Panc1 (cell line): ENCODE data around the gene HOXA7. TPM values are rescaled to one million over a fixed set of nuclear protein-coding genes. Genes with fewer than 3 reads are reported as not detected.

Experiments used
- ATAC-seq: fragments of 200-7000 bp; cut with Tn5 transposase; 2 replicates; pipeline ENCODE4 v1.9.1; 2020; ENCODE audit warnings: mild to moderate bottlenecking, moderate library complexity
- BruUV-seq: library from RNA; stranded (reverse); fragments of 400-500 nt; replicated peaks from 2 replicates; lab custom pipeline; 2021; lab: Mats Ljungman, UMichigan
- CTCF ChIA-PET: fragments of 300-600 bp; sonication (Branson Sonifier 250); formaldehyde crosslinking; loops from one replicate; lab custom pipeline; 2022; ENCODE audit warnings: antibody characterized with exemption; lab: Charles Lee
- POLR2A ChIA-PET: fragments of 300-600 bp; sonication (Branson Sonifier 250); formaldehyde crosslinking; loops from one replicate; lab custom pipeline; 2022; ENCODE audit warnings: antibody characterized with exemption; lab: Charles Lee
- DNase-seq: peaks from one replicate; pipeline ENCODE4 v3.0.0-alpha.2; 2010; ENCODE audit warnings: low read depth, low spot score
- H3K27ac ChIP-seq: 2 replicates; pipeline ENCODE4 v1.5.1; 2011; ENCODE audit warnings: mild to moderate bottlenecking, low read length, inconsistent platforms
- H3K27me3 ChIP-seq: fragments of 200-500 bp; sonication (Bioruptor generic); 2 replicates; pipeline ENCODE4 v1.6.0; 2014; ENCODE audit warnings: low read length, inconsistent platforms; ENCODE audit not compliant: control insufficient read depth, insufficient read depth
- H3K36me3 ChIP-seq: fragments of 200-500 bp; sonication (Bioruptor generic); 2 replicates; pipeline ENCODE4 v1.5.1; 2014; ENCODE audit warnings: inconsistent platforms, mild to moderate bottlenecking, low read length, moderate library complexity; ENCODE audit not compliant: control insufficient read depth, insufficient read depth
- H3K4me1 ChIP-seq: 2 replicates; pipeline ENCODE4 v1.5.1; 2011; ENCODE audit warnings: inconsistent platforms, mild to moderate bottlenecking, low read length, moderate library complexity; ENCODE audit not compliant: control insufficient read depth, insufficient read depth
- H3K4me3 ChIP-seq, 2 experiments: 2 replicates each; pipeline ENCODE4 v1.5.1; 2011 to 2012; ENCODE audit warnings: low read depth in 2 of 2, low read length in 2 of 2, mild to moderate bottlenecking in 2 of 2, inconsistent platforms in 1 of 2, moderate library complexity in 1 of 2
- H3K9me3 ChIP-seq: fragments of 200-500 bp; sonication (Bioruptor generic); 2 replicates; pipeline ENCODE4 v1.5.1; 2014; ENCODE audit warnings: low read depth, mild to moderate bottlenecking, inconsistent platforms, low read length, moderate library complexity; ENCODE audit not compliant: control insufficient read depth, insufficient read depth
- CTCF ChIP-seq: fragments of 450-650 bp; IDR thresholded peaks from 2 replicates; pipeline ENCODE4 v1.5.1; 2017; ENCODE audit warnings: mild to moderate bottlenecking
- POLR2AphosphoS5 ChIP-seq: IDR thresholded peaks from 2 replicates; pipeline ENCODE4 v1.6.1; 2012; ENCODE audit warnings: mild to moderate bottlenecking, low read depth, low read length, moderate library complexity
- SIN3A ChIP-seq: IDR thresholded peaks from 2 replicates; pipeline ENCODE4 v1.6.1; 2012; ENCODE audit warnings: low read depth, mild to moderate bottlenecking, low read length, moderate library complexity, borderline replicate concordance; ENCODE audit not compliant: insufficient read depth
- TCF7L2 ChIP-seq: IDR thresholded peaks from 2 replicates; pipeline ENCODE4 v1.6.1; 2011; ENCODE audit warnings: mild to moderate bottlenecking, low read depth, low read length, inconsistent platforms
- in situ Hi-C: cut with HindIII; loops from 2 replicates; pipeline ENCODE4 v1.10.0; 2016; ENCODE audit warnings: low sequenced_read_pairs, low pct_unique_long_range_greater_than_20kb
- intact Hi-C: fragments of 100-400 bp; cut with micrococcal nuclease; formaldehyde crosslinking; loops from one replicate; pipeline ENCODE4 v1.10.0; 2022; ENCODE audit not compliant: unreplicated experiment
- total RNA-seq: library from RNA; stranded (reverse); gene quantifications from one replicate; pipeline ENCODE4 v1.2.1, GENCODE V29; 2021; ENCODE audit not compliant: unreplicated experiment
- TF ChIP-seq, protein P1 (sequence below), 2 experiments: IDR thresholded peaks; 2 replicates each; pipeline ENCODE4 v1.6.1; 2011 to 2012; ENCODE audit warnings: low read depth in 2 of 2, control low read depth in 1 of 2, low read length in 1 of 2, mild to moderate bottlenecking in 1 of 2, moderate library complexity in 1 of 2; ENCODE audit not compliant: insufficient read depth in 1 of 2

HOXA7 gene
- total RNA-seq, 1 experiment from 2014 or later: not detected

DNA sequence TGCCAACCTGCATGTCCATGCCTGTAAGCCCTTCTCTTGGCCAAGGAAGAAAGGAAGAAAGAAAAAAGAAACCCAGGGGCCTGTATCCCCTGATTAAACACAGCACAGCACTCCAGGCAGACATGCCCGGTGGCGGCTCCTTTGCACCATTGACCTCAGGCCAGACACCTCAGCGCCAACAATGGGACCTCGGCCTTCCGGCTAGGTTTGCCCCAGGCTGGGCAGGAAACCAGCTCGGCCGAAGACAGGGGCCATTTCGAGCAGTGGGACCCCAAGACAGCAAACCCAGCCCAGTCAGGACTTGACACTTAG, 14.8 kb upstream of the HOXA7 start:
- BruUV-seq: no TSS peak
- in situ Hi-C loops (no loop called here), intact Hi-C loops (no loop called here)
- POLR2A ChIA-PET: no interaction called here
- Histone ChIP-seq H3K9me3 (no peaks in the 10 kb centered on the region), H3K27ac (no peak overlapping the region), H3K4me3 (no peak overlapping the region), H3K4me1 (peaks cover 5% of the 10 kb centered on the region; the same call in 1 of the 2 replicates), H3K27me3 (no peaks in the 10 kb centered on the region), H3K36me3 (no peaks in the 10 kb centered on the region)
- TF ChIP-seq SIN3A: no peak
- TF ChIP-seq POLR2AphosphoS5: no peak
- no peak for TF ChIP-seq TCF7L2
- TF ChIP-seq CTCF: no peak
- TF ChIP-seq, protein P1, sequence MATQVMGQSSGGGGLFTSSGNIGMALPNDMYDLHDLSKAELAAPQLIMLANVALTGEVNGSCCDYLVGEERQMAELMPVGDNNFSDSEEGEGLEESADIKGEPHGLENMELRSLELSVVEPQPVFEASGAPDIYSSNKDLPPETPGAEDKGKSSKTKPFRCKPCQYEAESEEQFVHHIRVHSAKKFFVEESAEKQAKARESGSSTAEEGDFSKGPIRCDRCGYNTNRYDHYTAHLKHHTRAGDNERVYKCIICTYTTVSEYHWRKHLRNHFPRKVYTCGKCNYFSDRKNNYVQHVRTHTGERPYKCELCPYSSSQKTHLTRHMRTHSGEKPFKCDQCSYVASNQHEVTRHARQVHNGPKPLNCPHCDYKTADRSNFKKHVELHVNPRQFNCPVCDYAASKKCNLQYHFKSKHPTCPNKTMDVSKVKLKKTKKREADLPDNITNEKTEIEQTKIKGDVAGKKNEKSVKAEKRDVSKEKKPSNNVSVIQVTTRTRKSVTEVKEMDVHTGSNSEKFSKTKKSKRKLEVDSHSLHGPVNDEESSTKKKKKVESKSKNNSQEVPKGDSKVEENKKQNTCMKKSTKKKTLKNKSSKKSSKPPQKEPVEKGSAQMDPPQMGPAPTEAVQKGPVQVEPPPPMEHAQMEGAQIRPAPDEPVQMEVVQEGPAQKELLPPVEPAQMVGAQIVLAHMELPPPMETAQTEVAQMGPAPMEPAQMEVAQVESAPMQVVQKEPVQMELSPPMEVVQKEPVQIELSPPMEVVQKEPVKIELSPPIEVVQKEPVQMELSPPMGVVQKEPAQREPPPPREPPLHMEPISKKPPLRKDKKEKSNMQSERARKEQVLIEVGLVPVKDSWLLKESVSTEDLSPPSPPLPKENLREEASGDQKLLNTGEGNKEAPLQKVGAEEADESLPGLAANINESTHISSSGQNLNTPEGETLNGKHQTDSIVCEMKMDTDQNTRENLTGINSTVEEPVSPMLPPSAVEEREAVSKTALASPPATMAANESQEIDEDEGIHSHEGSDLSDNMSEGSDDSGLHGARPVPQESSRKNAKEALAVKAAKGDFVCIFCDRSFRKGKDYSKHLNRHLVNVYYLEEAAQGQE (IDR thresholded peaks at IDR 0.05; ENCODE audit: insufficient read depth in 1 of 2, low read depth in 2 of 2, low read length in 1 of 2): no peak
- no peak for DNase-seq
- CTCF ChIA-PET: interaction anchor here (0.7 kb wide), 1 partner anchor 8 kb away, joined by 3 read pairs; no protein-coding TSS in a partner anchor
- no peak for ATAC-seq

DNA sequence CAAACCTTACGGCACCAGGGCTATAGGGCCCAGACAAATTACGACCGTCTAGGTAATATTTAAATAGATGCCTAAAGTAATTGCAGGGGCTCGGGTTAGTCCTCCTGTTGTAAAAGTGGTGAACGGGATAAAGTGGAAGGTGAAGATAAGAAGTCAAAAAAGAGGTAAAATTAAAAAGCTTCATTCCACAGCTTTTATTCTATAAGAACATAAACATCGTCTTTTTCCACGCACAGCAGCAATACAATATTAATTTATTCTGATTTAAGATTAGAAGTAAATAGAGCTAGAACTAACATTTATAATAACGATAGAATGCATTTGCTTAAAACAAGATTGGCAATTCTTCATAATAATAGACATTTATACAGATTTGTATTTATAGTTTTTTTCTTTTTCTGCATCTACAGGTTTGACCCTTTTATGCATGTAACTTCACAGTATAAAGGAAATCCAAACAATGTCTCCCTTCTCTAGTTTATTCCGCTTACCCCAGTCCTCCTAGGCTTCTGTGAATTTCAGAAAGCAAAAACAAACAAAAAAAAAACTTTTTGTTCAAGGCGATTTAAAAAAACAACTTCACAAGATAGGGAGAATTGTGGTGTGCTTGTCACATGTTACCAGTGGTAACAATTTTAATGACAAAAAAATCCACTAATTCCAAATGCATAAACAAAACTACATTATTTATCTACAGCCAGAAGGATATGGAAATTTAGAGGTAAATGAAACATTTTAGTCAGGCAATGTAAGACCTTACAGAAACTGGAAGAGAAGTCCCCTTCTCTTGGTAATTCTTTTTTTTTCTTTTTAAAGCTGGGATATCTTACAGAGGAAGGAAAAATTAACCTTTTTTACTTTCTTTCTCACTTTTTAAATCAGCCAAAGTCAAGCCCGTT, 14.2 kb upstream of the HOXA7 start:
- no TSS peak for BruUV-seq
- Histone ChIP-seq H3K27ac (no peak overlapping the region), H3K4me3 (no peak overlapping the region), H3K4me1 (peaks cover 5% of the 10 kb centered on the region; the same call in 1 of the 2 replicates), H3K36me3 (no peaks in the 10 kb centered on the region), H3K27me3 (no peaks in the 10 kb centered on the region), H3K9me3 (no peaks in the 10 kb centered on the region)
- TF ChIP-seq POLR2AphosphoS5 (no peak), TCF7L2 (no peak), CTCF (no peak)
- DNase-seq (no peak), ATAC-seq (no peak)
- ChIA-PET POLR2A (no interaction called here), CTCF (interaction anchor here (0.7 to 1.4 kb wide), 2 partner anchors 9 kb away, joined by 3 to 4 read pairs; no protein-coding TSS in a partner anchor)
- intact Hi-C loops: no loop called here
- in situ Hi-C loops: no loop called here
